ENCODE measurements around the gene RNASE13. TPM values are rescaled to one million over a fixed set of nuclear protein-coding genes. Genes with fewer than 3 reads are reported as not detected.

RNASE13 gene
- total RNA-seq, 2 donors from 2014 or later = not detected

DNA sequence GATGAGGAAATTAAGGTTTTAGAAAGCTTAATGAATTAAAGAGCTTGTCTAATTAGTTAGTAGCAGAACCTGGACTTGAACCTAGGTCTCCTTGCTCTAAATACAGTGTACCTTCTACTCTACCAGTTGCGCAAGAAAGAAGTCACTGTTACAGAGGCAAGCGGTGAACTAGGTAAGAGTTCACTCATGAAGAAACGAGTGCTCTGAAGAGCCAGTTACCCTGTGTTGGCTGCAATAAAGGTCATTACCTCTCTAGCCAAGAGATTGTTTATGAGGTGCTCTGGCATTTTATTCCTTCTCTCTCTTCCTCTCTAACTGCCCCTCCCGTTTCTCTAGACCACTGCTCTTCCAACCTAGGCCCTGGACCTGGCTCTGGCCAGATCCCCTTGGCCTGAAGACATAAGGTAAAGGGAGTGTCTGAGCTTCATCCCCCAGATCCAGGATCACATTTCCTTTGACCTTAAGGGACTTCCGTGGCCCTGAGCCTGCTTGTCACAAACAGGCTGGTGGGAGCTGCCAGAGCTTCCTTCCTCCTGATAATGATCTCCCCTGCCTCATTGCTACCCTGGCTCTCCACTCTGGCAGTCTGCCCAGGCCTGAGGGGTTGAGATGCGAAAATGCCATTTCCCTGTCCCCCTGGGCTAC lies 9.5 kb upstream of the RNASE13 start:
- Histone ChIP-seq H3K27ac (ENCODE audit: low read depth, low read length) (no peak overlapping the region), H3K4me3 (ENCODE audit: low read length) (no peak overlapping the region), H3K36me3 (ENCODE audit: control insufficient read depth, insufficient read depth, low read length) (no peaks in the 10 kb centered on the region), H3K27me3 (ENCODE audit: control insufficient read depth, insufficient read depth, low read length, poor library complexity, severe bottlenecking) (peaks cover 8% of the 10 kb centered on the region), H3K9me3 (ENCODE audit: control insufficient read depth, low read length) (no peaks in the 10 kb centered on the region), H3K4me1 (ENCODE audit: control insufficient read depth, insufficient read depth, low read length) (peaks cover 4% of the 10 kb centered on the region), H3K9ac (ENCODE audit: extremely low read depth, low read length, poor library complexity, severe bottlenecking) (no peak overlapping the region)
- Mint-ChIP-seq H3K4me3 (no peak overlapping the region), H3K9me3 (no peaks in the 10 kb centered on the region), H3K36me3 (ENCODE audit: low read depth) (no peaks in the 10 kb centered on the region), H3K4me1 (peaks cover 21% of the 10 kb centered on the region), H3K27ac (no peak overlapping the region), H3K27me3 (ENCODE audit: insufficient read depth) (peaks cover 25% of the 10 kb centered on the region)
- no peak for DNase-seq
- WGBS, 2 experiments (ENCODE audit: insufficient coverage in 1 of 2, insufficient read length in 1 of 2) = 89 to 90% methylated on average over 3 to 6 of the region's 6 CpGs
- no peak for TF ChIP-seq CTCF (conservative IDR thresholded peaks at IDR 0.05)

- Mint-ChIP-seq H3K27ac (no peak overlapping the region), H3K4me3 (no peak overlapping the region), H3K4me1 (peaks cover 24% of the 10 kb centered on the region), H3K36me3 (ENCODE audit: low read depth) (no peaks in the 10 kb centered on the region), H3K27me3 (ENCODE audit: insufficient read depth) (peaks cover 25% of the 10 kb centered on the region), H3K9me3 (no peaks in the 10 kb centered on the region)
- H3K36me3 ChIP-seq (ENCODE audit: control insufficient read depth, insufficient read depth, low read length) = no peaks in the 10 kb centered on the region
- H3K9ac ChIP-seq (ENCODE audit: extremely low read depth, low read length, poor library complexity, severe bottlenecking) = no peak overlapping the region
- TF ChIP-seq CTCF (conservative IDR thresholded peaks at IDR 0.05) = no peak
- no peaks in the 10 kb centered on the region for H3K9me3 ChIP-seq (ENCODE audit: control insufficient read depth, low read length)
- H3K4me1 ChIP-seq (ENCODE audit: control insufficient read depth, insufficient read depth, low read length) = peaks cover 4% of the 10 kb centered on the region
- WGBS, 2 experiments (ENCODE audit: insufficient coverage in 1 of 2, insufficient read length in 1 of 2) = 71 to 78% methylated on average over 1 to 2 of the region's 2 CpGs
- H3K27me3 ChIP-seq (ENCODE audit: control insufficient read depth, insufficient read depth, low read length, poor library complexity, severe bottlenecking) = peaks cover 8% of the 10 kb centered on the region
- H3K4me3 ChIP-seq (ENCODE audit: low read length) = no peak overlapping the region
- H3K27ac ChIP-seq (ENCODE audit: low read depth, low read length) = no peak overlapping the region
- DNase-seq = no peak
Observed at GRCh38 chr14:21043387-21043973, 8.9 kb upstream of the RNASE13 start.

DNA sequence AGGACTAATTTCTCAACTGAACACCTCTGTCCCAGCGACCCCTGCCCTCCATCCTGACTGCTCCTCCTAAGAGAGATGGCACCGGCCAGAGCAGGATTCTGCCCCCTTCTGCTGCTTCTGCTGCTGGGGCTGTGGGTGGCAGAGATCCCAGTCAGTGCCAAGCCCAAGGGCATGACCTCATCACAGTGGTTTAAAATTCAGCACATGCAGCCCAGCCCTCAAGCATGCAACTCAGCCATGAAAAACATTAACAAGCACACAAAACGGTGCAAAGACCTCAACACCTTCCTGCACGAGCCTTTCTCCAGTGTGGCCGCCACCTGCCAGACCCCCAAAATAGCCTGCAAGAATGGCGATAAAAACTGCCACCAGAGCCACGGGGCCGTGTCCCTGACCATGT lies 8.3 kb upstream of the RNASE13 start:
- Mint-ChIP-seq H3K4me3 (no peak overlapping the region), H3K27ac (no peak overlapping the region), H3K9me3 (no peaks in the 10 kb centered on the region), H3K36me3 (ENCODE audit: low read depth) (no peaks in the 10 kb centered on the region), H3K27me3 (ENCODE audit: insufficient read depth) (peaks cover 25% of the 10 kb centered on the region), H3K4me1 (peaks cover 27% of the 10 kb centered on the region)
- no peak overlapping the region for H3K4me3 ChIP-seq (ENCODE audit: low read length)
- H3K9me3 ChIP-seq (ENCODE audit: control insufficient read depth, low read length) = no peaks in the 10 kb centered on the region
- H3K27ac ChIP-seq (ENCODE audit: low read depth, low read length) = no peak overlapping the region
- WGBS, 2 experiments (ENCODE audit: insufficient coverage in 1 of 2, insufficient read length in 1 of 2) = 85 to 96% methylated on average over 4 to 8 of the region's 8 CpGs
- peaks cover 4% of the 10 kb centered on the region for H3K4me1 ChIP-seq (ENCODE audit: control insufficient read depth, insufficient read depth, low read length)
- no peak overlapping the region for H3K9ac ChIP-seq (ENCODE audit: extremely low read depth, low read length, poor library complexity, severe bottlenecking)
- no peaks in the 10 kb centered on the region for H3K36me3 ChIP-seq (ENCODE audit: control insufficient read depth, insufficient read depth, low read length)
- DNase-seq = no peak
- no peak for TF ChIP-seq CTCF (conservative IDR thresholded peaks at IDR 0.05)
- H3K27me3 ChIP-seq (ENCODE audit: control insufficient read depth, insufficient read depth, low read length, poor library complexity, severe bottlenecking) = peaks cover 8% of the 10 kb centered on the region
